ENCODE data around the gene ABI3BP. TPM values are rescaled to one million over a fixed set of nuclear protein-coding genes. Genes with fewer than 3 reads are reported as not detected.

ABI3BP gene
- total RNA-seq, 4 donors from 2014 or later: 7.9 to 32.6 (median 17.6) TPM

DNA sequence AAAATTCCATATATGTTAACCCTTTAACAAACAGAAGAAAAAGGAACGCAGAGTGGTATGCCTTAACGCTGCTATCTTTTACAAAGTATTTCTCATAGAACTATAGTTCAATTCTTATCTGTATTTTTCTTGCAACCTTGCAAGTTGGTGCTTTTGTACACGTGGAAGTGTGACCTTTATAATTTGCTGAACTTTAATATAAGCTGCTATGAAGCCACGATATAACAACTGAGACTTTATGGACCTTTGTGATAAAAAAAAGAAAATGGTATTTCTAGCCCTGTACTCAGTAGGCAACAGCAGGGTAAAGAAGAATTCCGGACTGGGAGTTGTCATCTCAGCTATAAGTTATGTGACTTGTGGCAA is 290.3 kb downstream of the ABI3BP start:
- intact Hi-C loops (cut with DNase I; ENCODE audit: low total_unique reads): no loop called here
- TF ChIP-seq POLR2AphosphoS5 (IDR thresholded peaks at IDR 0.05): no peak
- no peak for TF ChIP-seq POLR2A (IDR thresholded peaks at IDR 0.05)
- TF ChIP-seq, protein P1, sequence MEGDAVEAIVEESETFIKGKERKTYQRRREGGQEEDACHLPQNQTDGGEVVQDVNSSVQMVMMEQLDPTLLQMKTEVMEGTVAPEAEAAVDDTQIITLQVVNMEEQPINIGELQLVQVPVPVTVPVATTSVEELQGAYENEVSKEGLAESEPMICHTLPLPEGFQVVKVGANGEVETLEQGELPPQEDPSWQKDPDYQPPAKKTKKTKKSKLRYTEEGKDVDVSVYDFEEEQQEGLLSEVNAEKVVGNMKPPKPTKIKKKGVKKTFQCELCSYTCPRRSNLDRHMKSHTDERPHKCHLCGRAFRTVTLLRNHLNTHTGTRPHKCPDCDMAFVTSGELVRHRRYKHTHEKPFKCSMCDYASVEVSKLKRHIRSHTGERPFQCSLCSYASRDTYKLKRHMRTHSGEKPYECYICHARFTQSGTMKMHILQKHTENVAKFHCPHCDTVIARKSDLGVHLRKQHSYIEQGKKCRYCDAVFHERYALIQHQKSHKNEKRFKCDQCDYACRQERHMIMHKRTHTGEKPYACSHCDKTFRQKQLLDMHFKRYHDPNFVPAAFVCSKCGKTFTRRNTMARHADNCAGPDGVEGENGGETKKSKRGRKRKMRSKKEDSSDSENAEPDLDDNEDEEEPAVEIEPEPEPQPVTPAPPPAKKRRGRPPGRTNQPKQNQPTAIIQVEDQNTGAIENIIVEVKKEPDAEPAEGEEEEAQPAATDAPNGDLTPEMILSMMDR (IDR thresholded peaks at IDR 0.05): no peak
- TF ChIP-seq EP300 (IDR thresholded peaks at IDR 0.05; ENCODE audit: low read depth): no peak
- H3K36me3 ChIP-seq: no peaks in the 10 kb centered on the region
- H3K4me1 ChIP-seq: no peaks in the 10 kb centered on the region
- no peak for DNase-seq
- H3K27me3 ChIP-seq: peaks cover 15% of the 10 kb centered on the region
- no peaks in the 10 kb centered on the region for H3K9me3 ChIP-seq
- no peak overlapping the region for H3K4me3 ChIP-seq
- in situ Hi-C loops (cut with MboI; ENCODE audit: low pct_ligation_motif_present in 1 of 4, low pct_unique_long_range_greater_than_20kb in 1 of 4, low sequenced_read_pairs in 3 of 4): no loop called here
- no peak overlapping the region for H3K27ac ChIP-seq
- 72 to 76% methylated on average over 5 of the region's 5 CpGs for WGBS, 2 donors (ENCODE audit: low coverage in 1 of 2)

DNA sequence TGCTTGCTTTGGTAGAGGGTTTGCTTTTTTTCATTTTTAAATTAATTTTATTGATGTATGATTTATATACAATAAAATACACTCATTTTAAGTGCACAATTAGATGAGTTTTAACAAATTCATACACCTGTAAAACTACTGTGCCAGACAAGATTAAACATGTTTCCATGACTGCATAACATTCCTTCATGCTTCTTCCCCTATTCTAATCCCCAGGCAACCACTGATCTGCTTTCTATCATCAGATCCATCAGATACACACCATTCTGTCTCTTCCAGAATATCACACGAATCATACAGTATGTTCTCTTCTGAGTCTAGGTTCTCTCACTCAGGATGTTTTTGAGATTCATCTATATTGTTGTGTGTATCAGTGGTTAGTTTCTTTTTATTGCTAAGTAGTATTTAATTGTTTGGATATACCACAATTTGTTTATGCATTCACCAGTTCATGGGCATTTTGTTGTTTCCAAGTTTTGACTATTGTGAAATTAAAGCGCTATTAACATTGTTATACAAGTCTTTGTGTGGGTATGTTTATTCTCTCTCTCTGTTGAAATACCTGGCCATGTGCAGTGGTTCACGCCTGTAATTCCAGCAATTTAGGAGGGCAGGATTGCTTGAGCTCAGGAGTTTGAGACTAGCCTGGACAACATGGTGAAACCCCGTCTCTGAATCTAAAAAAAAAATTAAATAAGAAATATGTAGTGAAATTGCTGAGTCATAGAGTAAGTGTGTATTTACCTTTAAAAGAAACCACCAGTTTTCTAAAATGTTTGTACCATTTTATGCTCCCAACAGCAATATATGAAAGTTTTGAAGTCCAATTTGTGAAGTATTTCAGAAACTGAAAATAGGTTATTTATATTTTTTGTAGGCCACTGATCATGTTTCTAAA is 290.9 kb downstream of the ABI3BP start:
- no peak for DNase-seq
- WGBS, 2 donors (ENCODE audit: low coverage in 1 of 2): 74 to 82% methylated on average over 4 of the region's 4 CpGs
- no peak for TF ChIP-seq EP300 (IDR thresholded peaks at IDR 0.05; ENCODE audit: low read depth)
- no peak for TF ChIP-seq POLR2A (IDR thresholded peaks at IDR 0.05)
- no peak for TF ChIP-seq POLR2AphosphoS5 (IDR thresholded peaks at IDR 0.05)
- TF ChIP-seq, protein P1 (IDR thresholded peaks at IDR 0.05): no peak
- Histone ChIP-seq H3K4me3 (no peak overlapping the region), H3K27me3 (peaks cover 15% of the 10 kb centered on the region), H3K9me3 (no peaks in the 10 kb centered on the region), H3K4me1 (no peaks in the 10 kb centered on the region), H3K27ac (no peak overlapping the region), H3K36me3 (no peaks in the 10 kb centered on the region)
- in situ Hi-C loops (cut with MboI; ENCODE audit: low pct_ligation_motif_present in 1 of 4, low pct_unique_long_range_greater_than_20kb in 1 of 4, low sequenced_read_pairs in 3 of 4) (no loop called here), intact Hi-C loops (cut with DNase I; ENCODE audit: low total_unique reads) (no loop called here)

DNA sequence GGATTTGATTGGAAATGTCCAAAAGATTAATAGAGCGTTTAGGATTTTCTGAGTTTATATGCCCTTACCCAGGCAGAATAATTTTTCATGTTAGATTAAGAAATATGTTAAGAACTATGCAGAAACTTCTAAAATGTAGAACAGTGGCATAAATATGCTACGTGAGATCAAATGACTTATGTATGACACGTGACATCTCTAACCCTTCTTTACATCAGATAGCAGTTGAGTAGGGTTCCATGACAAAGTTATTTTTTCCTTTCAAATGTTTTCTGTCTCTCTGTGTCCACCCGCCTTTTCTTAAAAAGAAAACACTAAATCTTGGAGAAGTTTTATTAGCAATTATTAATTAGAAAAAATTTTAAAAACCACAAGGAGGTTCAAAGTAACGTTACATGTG is 292.5 kb downstream of the ABI3BP start:
- Histone ChIP-seq H3K27ac (no peak overlapping the region), H3K36me3 (no peaks in the 10 kb centered on the region), H3K4me3 (no peak overlapping the region), H3K27me3 (peaks cover 1% of the 10 kb centered on the region), H3K9me3 (no peaks in the 10 kb centered on the region), H3K4me1 (no peaks in the 10 kb centered on the region)
- in situ Hi-C loops (cut with MboI; ENCODE audit: low pct_ligation_motif_present in 1 of 4, low pct_unique_long_range_greater_than_20kb in 1 of 4, low sequenced_read_pairs in 3 of 4) (no loop called here), intact Hi-C loops (cut with DNase I; ENCODE audit: low total_unique reads) (no loop called here)
- no peak for DNase-seq
- WGBS, 2 donors (ENCODE audit: low coverage in 1 of 2): 87 to 88% methylated on average over 5 of the region's 5 CpGs
- TF ChIP-seq POLR2AphosphoS5 (IDR thresholded peaks at IDR 0.05) (no peak), EP300 (IDR thresholded peaks at IDR 0.05; ENCODE audit: low read depth) (no peak)
- TF ChIP-seq, protein P1 (IDR thresholded peaks at IDR 0.05): no peak

Small RNA genes lying within 50 kb of the gene (small RNA-seq; reads per million reads assigned to genes)
- 0 reads per million in 4 donors for gene RNU6-865P

Data from transverse colon (tissue), 4 donors.